Upper lobe of right lung (tissue), 1 donor: ENCODE data around the gene ZNF879. TPM values are rescaled to one million over a fixed set of nuclear protein-coding genes. Genes with fewer than 3 reads are reported as not detected.

Experiments used
- ATAC-seq: fragments of 200-7000 bp; cut with Tn5 transposase; one replicate; pipeline ENCODE4 v1.9.1; 2020; ENCODE audit warnings: mild to moderate bottlenecking, moderate library complexity
- DNase-seq: peaks from one replicate; pipeline ENCODE4 v3.0.0-alpha.2; 2020
- H3K27ac ChIP-seq: fragments of 200-600 bp; one replicate; pipeline ENCODE4 v1.8.0; 2022
- H3K27me3 ChIP-seq: fragments of 200-600 bp; one replicate; pipeline ENCODE4 v1.8.0; 2022; ENCODE audit warnings: mild to moderate bottlenecking
- H3K36me3 ChIP-seq: fragments of 200-600 bp; one replicate; pipeline ENCODE4 v1.8.0; 2022
- H3K4me1 ChIP-seq: fragments of 200-600 bp; one replicate; pipeline ENCODE4 v1.8.0; 2022
- H3K4me3 ChIP-seq: fragments of 200-600 bp; one replicate; pipeline ENCODE4 v1.8.0; 2022; ENCODE audit warnings: mild to moderate bottlenecking
- H3K9me3 ChIP-seq: fragments of 200-600 bp; one replicate; pipeline ENCODE4 v1.8.0; 2022
- intact Hi-C: fragments of 100-400 bp; cut with DNase I; formaldehyde crosslinking; loops from one replicate; pipeline ENCODE4 v1.11.0; 2022
- long read RNA-seq: library from polyadenylated mRNA; unstranded; transcript quantifications from one replicate; pipeline ENCODE4 v2.0.0, GENCODE V29; 2021
- total RNA-seq: library from RNA; stranded (reverse); fragmentation: NEBNext Ultra II Directional; extraction: Animal tissue kit (Norgen Biotek cat#: 25700); gene quantifications from one replicate; pipeline ENCODE4 v1.2.1, GENCODE V29; 2021
- TF ChIP-seq, protein P1 (sequence below): fragments of 200-600 bp; IDR thresholded peaks from one replicate; pipeline ENCODE4 v1.8.0; 2022; ENCODE audit warnings: antibody characterized with exemption
- donor health status: DM: no; HTN: yes; CAD: no; lungs with severe emphysema.

Gene ZNF879
- total RNA-seq, result 6.7 TPM
- long read RNA-seq, transcript ZNF879-201 (5 exons, 3,304 nt), result major isoform, 5 of 11 reads
- long read RNA-seq, partial matches to known transcripts, result 3 of 11 reads
- long read RNA-seq, other reads (novel, unspliced or antisense), result 3 of 11 reads

DNA sequence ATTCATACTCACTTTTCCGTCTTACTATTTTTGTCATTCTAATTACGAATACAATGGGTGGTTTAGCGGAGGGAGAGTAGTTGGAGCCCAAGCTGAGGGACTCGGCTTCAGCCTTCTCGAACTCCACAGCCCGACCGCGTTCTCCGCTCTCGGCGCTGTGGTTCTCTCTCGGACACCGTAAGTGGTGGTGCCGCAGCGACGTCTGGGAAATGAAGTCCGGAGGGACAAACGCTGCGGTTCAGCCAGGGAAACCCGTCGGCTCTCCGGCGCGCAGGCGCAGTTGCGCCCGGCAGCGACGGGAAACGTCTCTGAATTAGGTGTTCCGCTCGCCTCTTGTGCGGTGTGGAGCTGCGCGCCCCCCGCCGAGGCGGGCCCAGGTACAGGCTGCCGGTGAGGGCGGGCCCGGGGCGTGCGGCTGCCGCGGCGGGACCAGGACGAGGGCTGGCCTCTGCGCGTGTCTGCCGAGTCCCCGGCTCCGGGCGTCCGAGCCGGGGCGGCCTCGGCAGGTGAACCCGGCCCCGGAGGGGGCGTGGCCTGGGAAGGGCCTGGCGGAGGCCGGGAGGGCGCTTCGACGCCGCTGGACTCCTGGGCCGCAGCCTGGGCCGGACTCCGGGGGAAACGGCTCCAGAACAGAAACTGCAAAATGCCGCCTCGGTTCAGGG, at the start of gene ZNF879:
TSS of gene ZNF879 (plus strand) at position 277 of the 662 bp plus-strand sequence. CDS start 1,201 bp downstream, outside the sequence.
- intact Hi-C loops, result no loop called here
- peak; percentile 99 for ATAC-seq

DNA sequence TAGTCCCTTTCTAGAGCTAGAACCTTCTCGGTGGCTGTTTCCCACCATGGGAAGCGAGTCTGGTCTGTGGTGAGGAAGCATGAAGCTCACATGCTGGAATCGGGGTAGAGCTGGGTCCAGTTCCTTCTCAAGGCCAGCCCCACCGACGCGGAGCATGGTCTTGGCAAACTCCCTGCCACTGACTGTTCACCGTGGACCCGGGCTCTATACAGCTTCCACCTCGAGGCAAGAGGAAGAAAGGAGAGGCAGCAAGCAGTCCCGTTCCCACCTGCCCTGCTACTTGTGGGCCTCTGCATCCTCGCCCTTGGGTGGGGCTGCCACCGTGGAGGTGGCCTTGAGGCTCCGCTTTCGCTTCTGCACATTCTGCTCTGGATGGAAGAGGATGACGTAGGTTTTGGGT, 42.2 kb upstream of the ZNF879 start:
- Histone ChIP-seq H3K4me3 (no peak overlapping the region), H3K4me1 (no peaks in the 10 kb centered on the region), H3K36me3 (no peaks in the 10 kb centered on the region), H3K9me3 (peaks cover 17% of the 10 kb centered on the region), H3K27ac (no peak overlapping the region), H3K27me3 (no peaks in the 10 kb centered on the region)
- ATAC-seq, result no peak
- intact Hi-C loops, result no loop called here
- TF ChIP-seq, protein P1, sequence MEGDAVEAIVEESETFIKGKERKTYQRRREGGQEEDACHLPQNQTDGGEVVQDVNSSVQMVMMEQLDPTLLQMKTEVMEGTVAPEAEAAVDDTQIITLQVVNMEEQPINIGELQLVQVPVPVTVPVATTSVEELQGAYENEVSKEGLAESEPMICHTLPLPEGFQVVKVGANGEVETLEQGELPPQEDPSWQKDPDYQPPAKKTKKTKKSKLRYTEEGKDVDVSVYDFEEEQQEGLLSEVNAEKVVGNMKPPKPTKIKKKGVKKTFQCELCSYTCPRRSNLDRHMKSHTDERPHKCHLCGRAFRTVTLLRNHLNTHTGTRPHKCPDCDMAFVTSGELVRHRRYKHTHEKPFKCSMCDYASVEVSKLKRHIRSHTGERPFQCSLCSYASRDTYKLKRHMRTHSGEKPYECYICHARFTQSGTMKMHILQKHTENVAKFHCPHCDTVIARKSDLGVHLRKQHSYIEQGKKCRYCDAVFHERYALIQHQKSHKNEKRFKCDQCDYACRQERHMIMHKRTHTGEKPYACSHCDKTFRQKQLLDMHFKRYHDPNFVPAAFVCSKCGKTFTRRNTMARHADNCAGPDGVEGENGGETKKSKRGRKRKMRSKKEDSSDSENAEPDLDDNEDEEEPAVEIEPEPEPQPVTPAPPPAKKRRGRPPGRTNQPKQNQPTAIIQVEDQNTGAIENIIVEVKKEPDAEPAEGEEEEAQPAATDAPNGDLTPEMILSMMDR, result no peak
- DNase-seq, result no peak

More for the DNA sequence above, at the start of gene ZNF879:
- TF ChIP-seq, protein P1, result no peak
- peak; percentile 97 for DNase-seq
- Histone ChIP-seq H3K27ac (peak within 1 kb of the TSS; percentile 86), H3K4me1 (peaks cover 8% of the 10 kb centered on the region), H3K36me3 (peaks cover 24% of the 10 kb centered on the region), H3K4me3 (peak within 1 kb of the TSS; percentile 76), H3K9me3 (peaks cover 1% of the 10 kb centered on the region), H3K27me3 (no peaks in the 10 kb centered on the region)

DNA sequence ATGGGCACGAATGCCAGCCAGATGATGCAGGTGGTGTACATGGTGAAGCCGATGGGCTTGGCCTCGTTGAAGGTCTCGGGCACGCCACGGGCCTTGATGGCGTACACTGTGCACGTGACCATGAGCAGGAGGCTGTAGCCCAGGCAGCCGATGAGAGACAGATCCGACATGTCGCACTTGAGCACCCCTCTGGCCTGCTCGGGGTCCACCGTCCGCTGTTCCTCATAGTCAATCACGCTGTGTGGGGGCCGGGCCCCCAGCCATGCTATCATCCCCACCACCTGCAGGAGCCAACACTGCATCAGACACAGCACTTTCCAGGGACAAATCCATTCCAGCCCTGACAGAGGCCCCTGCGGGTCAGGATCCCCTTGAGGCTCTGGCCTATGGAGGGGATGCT, 40.7 kb upstream of the ZNF879 start:
- ATAC-seq (no peak), DNase-seq (no peak)
- H3K4me3 ChIP-seq, result no peak overlapping the region
- H3K9me3 ChIP-seq, result peaks cover 13% of the 10 kb centered on the region
- TF ChIP-seq, protein P1, result no peak
- no peaks in the 10 kb centered on the region for H3K4me1 ChIP-seq
- no peaks in the 10 kb centered on the region for H3K27me3 ChIP-seq
- H3K36me3 ChIP-seq, result no peaks in the 10 kb centered on the region
- intact Hi-C loops, result no loop called here
- H3K27ac ChIP-seq, result no peak overlapping the region

DNA sequence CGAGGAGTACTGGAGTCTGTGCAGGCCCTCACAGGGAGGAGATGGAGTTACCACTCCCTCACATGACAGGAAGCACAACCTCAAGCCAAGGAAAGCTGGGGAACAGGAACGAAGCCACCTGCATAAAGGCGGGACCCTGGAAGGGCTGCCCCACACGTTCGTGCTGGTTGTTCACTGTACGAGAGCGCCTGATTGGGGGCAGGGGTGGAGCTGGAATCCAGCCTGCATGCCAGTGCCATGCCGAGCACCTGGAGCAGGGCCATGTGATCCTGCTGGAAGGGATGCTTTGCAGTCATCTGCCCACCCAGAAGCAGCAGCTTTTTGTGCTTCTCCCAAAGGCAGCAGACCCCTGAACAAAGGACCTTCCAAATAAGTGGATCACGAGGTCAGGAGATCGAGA, 39.9 kb upstream of the ZNF879 start:
- intact Hi-C loops, result no loop called here
- DNase-seq, result no peak
- H3K9me3 ChIP-seq, result peaks cover 13% of the 10 kb centered on the region

DNA sequence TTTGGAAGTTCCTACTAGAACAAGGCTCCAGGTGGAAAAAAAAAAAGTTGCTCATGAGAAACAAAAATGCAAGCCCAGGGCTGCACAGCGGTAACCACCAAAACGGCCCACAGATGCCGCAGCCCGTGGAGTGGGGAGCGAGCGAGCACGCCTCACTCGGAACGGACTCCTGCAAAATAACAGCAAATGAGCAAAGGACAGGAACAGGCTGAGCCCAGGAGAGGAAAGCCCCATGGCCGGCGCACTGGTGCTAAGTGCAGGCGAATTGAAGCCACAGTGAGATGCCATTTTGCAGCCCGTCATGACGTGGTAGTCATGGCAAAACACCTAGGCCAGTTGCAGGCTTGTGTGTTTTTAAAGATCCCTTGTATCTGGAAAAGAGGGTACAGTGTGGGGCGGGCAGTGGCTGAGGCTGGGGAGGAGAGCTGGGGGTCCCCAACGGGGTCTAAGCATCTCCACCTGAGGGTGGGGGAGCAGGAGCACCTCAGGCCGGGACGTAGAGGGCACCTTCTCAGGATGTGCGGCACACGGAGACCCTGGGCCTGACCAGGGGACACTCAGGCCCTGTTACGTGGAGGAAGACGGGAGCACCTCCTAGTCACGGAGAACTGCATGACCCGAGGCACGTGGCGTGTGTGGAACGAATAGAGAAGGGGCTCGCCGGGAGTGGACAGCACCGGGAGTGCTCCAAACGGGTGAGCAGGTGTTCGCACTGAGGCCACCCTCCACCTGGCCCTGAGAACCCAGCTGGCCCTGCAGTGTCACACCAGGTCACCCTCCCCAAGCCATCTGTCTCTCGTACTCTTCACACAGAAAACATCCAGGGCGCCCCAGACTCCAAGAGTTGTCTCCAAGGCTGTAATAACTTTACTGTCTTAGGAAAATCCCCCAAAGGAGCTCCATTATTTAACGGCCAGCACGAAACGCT, 39.2 kb upstream of the ZNF879 start:
- Histone ChIP-seq H3K27ac (no peak overlapping the region), H3K4me1 (no peaks in the 10 kb centered on the region), H3K36me3 (no peaks in the 10 kb centered on the region), H3K27me3 (no peaks in the 10 kb centered on the region), H3K4me3 (no peak overlapping the region), H3K9me3 (peaks cover 9% of the 10 kb centered on the region)
- TF ChIP-seq, protein P1, result no peak
- intact Hi-C loops, result no loop called here
- ATAC-seq (no peak), DNase-seq (no peak)

More for the DNA sequence above, 39.9 kb upstream of the ZNF879 start:
- TF ChIP-seq, protein P1, result no peak
- Histone ChIP-seq H3K27ac (no peak overlapping the region), H3K27me3 (no peaks in the 10 kb centered on the region), H3K4me1 (no peaks in the 10 kb centered on the region), H3K36me3 (no peaks in the 10 kb centered on the region), H3K4me3 (no peak overlapping the region)
- ATAC-seq, result no peak
